GM21529 (cell line): Measurements from ENCODE around the gene IFNG-AS1.

Source experiments
- ATAC-seq: cut with Tn5 transposase; IDR thresholded peaks from one replicate; pipeline ENCODE4 v1.9.1; 2021; ENCODE audit not compliant: unreplicated experiment

The IFNG-AS1 gene

GRCh38 chr12:68034567-68034966, 45.3 kb downstream of the IFNG-AS1 start:
- no peak for ATAC-seq

GRCh38 chr12:68036642-68037041, 47.4 kb downstream of the IFNG-AS1 start:
- ATAC-seq: no peak

- no peak for ATAC-seq
Measured at GRCh38 chr12:68037616-68038255, 48.5 kb downstream of the IFNG-AS1 start.

GRCh38 chr12:68038650-68039049, 49.4 kb downstream of the IFNG-AS1 start:
- no peak for ATAC-seq

- peak; percentile 64 for ATAC-seq
Measured at GRCh38 chr12:68040450-68041075, 51.3 kb downstream of the IFNG-AS1 start.

GRCh38 chr12:68042212-68042699, 53.0 kb downstream of the IFNG-AS1 start:
- ATAC-seq: peak; percentile 76

- no peak for ATAC-seq
Measured at GRCh38 chr12:68043435-68043834, 54.2 kb downstream of the IFNG-AS1 start.

GRCh38 chr12:68048648-68049297, 59.5 kb downstream of the IFNG-AS1 start:
- ATAC-seq: no peak

- no peak for ATAC-seq
Measured at GRCh38 chr12:68056300-68056699, 67.1 kb downstream of the IFNG-AS1 start.

GRCh38 chr12:68063900-68064590, 74.8 kb downstream of the IFNG-AS1 start:
- ATAC-seq: no peak

- ATAC-seq: no peak
Measured at GRCh38 chr12:68065163-68065562, 75.9 kb downstream of the IFNG-AS1 start.

GRCh38 chr12:68065687-68066086, 76.4 kb downstream of the IFNG-AS1 start:
- no peak for ATAC-seq

GRCh38 chr12:68067762-68068376, 78.6 kb downstream of the IFNG-AS1 start:
- no peak for ATAC-seq

- no peak for ATAC-seq
Measured at GRCh38 chr12:68069275-68069674, 80.0 kb downstream of the IFNG-AS1 start.
